A549 (cell line): ENCODE results near the gene TMEM91.

Source experiments
- CBX2 ChIP-seq: fragments of 200-600 bp; sonication (generic); IDR thresholded peaks from 2 replicates; pipeline ENCODE4 v1.6.1; 2016; ENCODE audit warnings: low read depth, mild to moderate bottlenecking, borderline replicate concordance
- HDAC2 ChIP-seq: fragments of 200-600 bp; sonication (generic); IDR thresholded peaks from 2 replicates; pipeline ENCODE4 v1.6.1; 2016
- HOXA7 ChIP-seq: fragments of 250-450 bp; sonication (Bioruptor Pico); IDR thresholded peaks from 2 replicates; pipeline ENCODE4 v1.5.0; 2020; ENCODE audit warnings: mild to moderate bottlenecking, moderate library complexity
- POLR2A ChIP-seq: IDR thresholded peaks from 2 replicates; pipeline ENCODE4 v1.6.1; 2012; ENCODE audit warnings: mild to moderate bottlenecking, low read length
- TF ChIP-seq, protein P1 (sequence below): fragments of >200 bp; sonication (Bioruptor Twin); formaldehyde crosslinking; IDR thresholded peaks from 3 replicates; pipeline ENCODE4 v1.5.1; 2016
- TF ChIP-seq, protein P2 (sequence below): fragments of 200-600 bp; sonication (generic); IDR thresholded peaks from 2 replicates; pipeline ENCODE4 v1.6.1; 2016; ENCODE audit warnings: antibody characterized with exemption, mild to moderate bottlenecking, moderate library complexity
- TF ChIP-seq, protein P3 (sequence below): fragments of 450-650 bp; IDR thresholded peaks from 2 replicates; pipeline ENCODE4 v1.6.1; 2014; ENCODE audit warnings: antibody characterized with exemption

DNA sequence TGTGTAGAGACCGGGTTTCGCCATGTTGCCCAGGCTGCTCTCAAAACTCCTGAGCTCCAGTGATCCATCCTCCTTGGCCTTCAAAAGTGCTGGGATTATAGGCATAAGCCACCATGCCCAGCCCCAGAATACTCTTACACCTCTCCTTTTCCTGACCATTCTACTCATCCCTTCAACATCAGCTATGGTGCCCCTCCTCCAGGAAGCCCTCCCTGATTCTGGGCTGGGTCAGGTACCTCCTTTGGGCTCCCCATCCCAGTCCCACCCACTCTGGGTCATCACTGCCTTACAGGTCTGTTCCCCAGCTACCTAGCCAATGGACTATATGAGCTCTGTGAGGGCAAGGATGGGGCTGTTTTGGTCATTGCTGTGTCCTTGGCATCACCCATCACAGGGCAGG, 32.2 kb upstream of the TMEM91 start:
- TF ChIP-seq, protein P1, sequence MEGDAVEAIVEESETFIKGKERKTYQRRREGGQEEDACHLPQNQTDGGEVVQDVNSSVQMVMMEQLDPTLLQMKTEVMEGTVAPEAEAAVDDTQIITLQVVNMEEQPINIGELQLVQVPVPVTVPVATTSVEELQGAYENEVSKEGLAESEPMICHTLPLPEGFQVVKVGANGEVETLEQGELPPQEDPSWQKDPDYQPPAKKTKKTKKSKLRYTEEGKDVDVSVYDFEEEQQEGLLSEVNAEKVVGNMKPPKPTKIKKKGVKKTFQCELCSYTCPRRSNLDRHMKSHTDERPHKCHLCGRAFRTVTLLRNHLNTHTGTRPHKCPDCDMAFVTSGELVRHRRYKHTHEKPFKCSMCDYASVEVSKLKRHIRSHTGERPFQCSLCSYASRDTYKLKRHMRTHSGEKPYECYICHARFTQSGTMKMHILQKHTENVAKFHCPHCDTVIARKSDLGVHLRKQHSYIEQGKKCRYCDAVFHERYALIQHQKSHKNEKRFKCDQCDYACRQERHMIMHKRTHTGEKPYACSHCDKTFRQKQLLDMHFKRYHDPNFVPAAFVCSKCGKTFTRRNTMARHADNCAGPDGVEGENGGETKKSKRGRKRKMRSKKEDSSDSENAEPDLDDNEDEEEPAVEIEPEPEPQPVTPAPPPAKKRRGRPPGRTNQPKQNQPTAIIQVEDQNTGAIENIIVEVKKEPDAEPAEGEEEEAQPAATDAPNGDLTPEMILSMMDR = no peak
- TF ChIP-seq, protein P2, sequence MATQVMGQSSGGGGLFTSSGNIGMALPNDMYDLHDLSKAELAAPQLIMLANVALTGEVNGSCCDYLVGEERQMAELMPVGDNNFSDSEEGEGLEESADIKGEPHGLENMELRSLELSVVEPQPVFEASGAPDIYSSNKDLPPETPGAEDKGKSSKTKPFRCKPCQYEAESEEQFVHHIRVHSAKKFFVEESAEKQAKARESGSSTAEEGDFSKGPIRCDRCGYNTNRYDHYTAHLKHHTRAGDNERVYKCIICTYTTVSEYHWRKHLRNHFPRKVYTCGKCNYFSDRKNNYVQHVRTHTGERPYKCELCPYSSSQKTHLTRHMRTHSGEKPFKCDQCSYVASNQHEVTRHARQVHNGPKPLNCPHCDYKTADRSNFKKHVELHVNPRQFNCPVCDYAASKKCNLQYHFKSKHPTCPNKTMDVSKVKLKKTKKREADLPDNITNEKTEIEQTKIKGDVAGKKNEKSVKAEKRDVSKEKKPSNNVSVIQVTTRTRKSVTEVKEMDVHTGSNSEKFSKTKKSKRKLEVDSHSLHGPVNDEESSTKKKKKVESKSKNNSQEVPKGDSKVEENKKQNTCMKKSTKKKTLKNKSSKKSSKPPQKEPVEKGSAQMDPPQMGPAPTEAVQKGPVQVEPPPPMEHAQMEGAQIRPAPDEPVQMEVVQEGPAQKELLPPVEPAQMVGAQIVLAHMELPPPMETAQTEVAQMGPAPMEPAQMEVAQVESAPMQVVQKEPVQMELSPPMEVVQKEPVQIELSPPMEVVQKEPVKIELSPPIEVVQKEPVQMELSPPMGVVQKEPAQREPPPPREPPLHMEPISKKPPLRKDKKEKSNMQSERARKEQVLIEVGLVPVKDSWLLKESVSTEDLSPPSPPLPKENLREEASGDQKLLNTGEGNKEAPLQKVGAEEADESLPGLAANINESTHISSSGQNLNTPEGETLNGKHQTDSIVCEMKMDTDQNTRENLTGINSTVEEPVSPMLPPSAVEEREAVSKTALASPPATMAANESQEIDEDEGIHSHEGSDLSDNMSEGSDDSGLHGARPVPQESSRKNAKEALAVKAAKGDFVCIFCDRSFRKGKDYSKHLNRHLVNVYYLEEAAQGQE = no peak
- TF ChIP-seq POLR2A (no peak), HDAC2 (no peak), HOXA7 (CRISPR knock-in tag) (no peak), CBX2 (no peak)
- TF ChIP-seq, protein P3, sequence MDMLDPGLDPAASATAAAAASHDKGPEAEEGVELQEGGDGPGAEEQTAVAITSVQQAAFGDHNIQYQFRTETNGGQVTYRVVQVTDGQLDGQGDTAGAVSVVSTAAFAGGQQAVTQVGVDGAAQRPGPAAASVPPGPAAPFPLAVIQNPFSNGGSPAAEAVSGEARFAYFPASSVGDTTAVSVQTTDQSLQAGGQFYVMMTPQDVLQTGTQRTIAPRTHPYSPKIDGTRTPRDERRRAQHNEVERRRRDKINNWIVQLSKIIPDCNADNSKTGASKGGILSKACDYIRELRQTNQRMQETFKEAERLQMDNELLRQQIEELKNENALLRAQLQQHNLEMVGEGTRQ = no peak
